ENCODE data around the gene TPM1. TPM values are rescaled to one million over a fixed set of nuclear protein-coding genes. Genes with fewer than 3 reads are reported as not detected.

Gene TPM1
- total and polyA plus RNA-seq, 9 of the 15 experiments (the other 6 are each of a cell fraction or from before 2014, with no cell fraction given), result 8.1 to 53.9 (median 43.1) TPM

- no peak for TF ChIP-seq ZNF224 (CRISPR knock-in tag; IDR thresholded peaks at IDR 0.05)
- TF ChIP-seq KDM1A (IDR thresholded peaks at IDR 0.05), result no peak
- peak; percentile 91 for TF ChIP-seq DPF2 (IDR thresholded peaks at IDR 0.05)
- TF ChIP-seq JUN (IDR thresholded peaks at IDR 0.05; ENCODE audit: borderline replicate concordance, low read depth, low read length), result no peak
- TF ChIP-seq JUN (CRISPR knock-in tag; IDR thresholded peaks at IDR 0.05; ENCODE audit: borderline replicate concordance), result no peak
- no peak for TF ChIP-seq TBL1XR1 (IDR thresholded peaks at IDR 0.05; ENCODE audit: low read length in 2 of 2)
- TF ChIP-seq NELFE (IDR thresholded peaks at IDR 0.05; ENCODE audit: insufficient read depth, insufficient read length), result no peak
- no peak for TF ChIP-seq RNF219 (CRISPR knock-in tag; IDR thresholded peaks at IDR 0.05)
- TF ChIP-seq PHB2 (IDR thresholded peaks at IDR 0.05; ENCODE audit: low read depth), result no peak
- no peak for TF ChIP-seq RBM25 (IDR thresholded peaks at IDR 0.05; ENCODE audit: low read depth, low read length, severe bottlenecking)
- no peak for TF ChIP-seq ZEB2 (IDR thresholded peaks at IDR 0.05)
- no peak for TF ChIP-seq ZNF707 (CRISPR knock-in tag; conservative IDR thresholded peaks at IDR 0.05)
- TF ChIP-seq MTF1 (CRISPR knock-in tag; IDR thresholded peaks at IDR 0.05; ENCODE audit: borderline replicate concordance), result no peak
- peak; percentile 92 for TF ChIP-seq ARID1B (IDR thresholded peaks at IDR 0.05)
- no peak for TF ChIP-seq SUPT5H (IDR thresholded peaks at IDR 0.05)
- TF ChIP-seq SNIP1 (IDR thresholded peaks at IDR 0.05; ENCODE audit: low read depth), result no peak
- TF ChIP-seq ZBTB9 (CRISPR knock-in tag; IDR thresholded peaks at IDR 0.05), result peak; percentile 98
- TF ChIP-seq HMBOX1 (IDR thresholded peaks at IDR 0.05), result 0 out of 2 replicates have a peak, but pooled peaks have one; percentile 29
- no peak for TF ChIP-seq MBD2 (IDR thresholded peaks at IDR 0.05; ENCODE audit: borderline replicate concordance, low read depth)
- TF ChIP-seq SNAPC5 (CRISPR knock-in tag; IDR thresholded peaks at IDR 0.05), result no peak
- TF ChIP-seq C11orf30 (IDR thresholded peaks at IDR 0.05; ENCODE audit: low read depth), result peak; percentile 64
- TF ChIP-seq RCOR1 (IDR thresholded peaks at IDR 0.05; ENCODE audit: borderline replicate concordance in 1 of 2, low read depth in 2 of 2, low read length in 2 of 2), result peak in 1 of 2 experiments; percentile 30; a peak in 1 of 4 replicates
- TF ChIP-seq ZFP1 (CRISPR knock-in tag; IDR thresholded peaks at IDR 0.05), result no peak
- no peak for TF ChIP-seq ZNF431 (CRISPR knock-in tag; IDR thresholded peaks at IDR 0.05)
- TF ChIP-seq CBFA2T3 (IDR thresholded peaks at IDR 0.05), result peak; percentile 71
- no peak for TF ChIP-seq FOXK2 (conservative IDR thresholded peaks at IDR 0.05 in 1 of 2, IDR thresholded peaks at IDR 0.05 in 1 of 2; ENCODE audit: low read depth in 2 of 2)
- TF ChIP-seq CCAR2 (IDR thresholded peaks at IDR 0.05; ENCODE audit: low read depth, low read length), result no peak
Measured at GRCh38 chr15:63063164-63063756, 20.7 kb downstream of the TPM1 start (continued).
